GM12875 (cell line): ENCODE data around the gene MTM1.

ENCODE experiments used
- H3K4me3 ChIP-seq: one replicate; pipeline ENCODE4 v1.5.1; 2011; ENCODE audit warnings: low read depth, low read length, control low read depth
- TF ChIP-seq, protein P1 (sequence below): IDR thresholded peaks from 2 replicates; pipeline ENCODE4 v1.5.1; 2011; ENCODE audit warnings: low read depth, mild to moderate bottlenecking, control low read depth, inconsistent platforms, low read length, moderate library complexity, borderline replicate concordance; ENCODE audit not compliant: insufficient read depth

Gene MTM1

DNA sequence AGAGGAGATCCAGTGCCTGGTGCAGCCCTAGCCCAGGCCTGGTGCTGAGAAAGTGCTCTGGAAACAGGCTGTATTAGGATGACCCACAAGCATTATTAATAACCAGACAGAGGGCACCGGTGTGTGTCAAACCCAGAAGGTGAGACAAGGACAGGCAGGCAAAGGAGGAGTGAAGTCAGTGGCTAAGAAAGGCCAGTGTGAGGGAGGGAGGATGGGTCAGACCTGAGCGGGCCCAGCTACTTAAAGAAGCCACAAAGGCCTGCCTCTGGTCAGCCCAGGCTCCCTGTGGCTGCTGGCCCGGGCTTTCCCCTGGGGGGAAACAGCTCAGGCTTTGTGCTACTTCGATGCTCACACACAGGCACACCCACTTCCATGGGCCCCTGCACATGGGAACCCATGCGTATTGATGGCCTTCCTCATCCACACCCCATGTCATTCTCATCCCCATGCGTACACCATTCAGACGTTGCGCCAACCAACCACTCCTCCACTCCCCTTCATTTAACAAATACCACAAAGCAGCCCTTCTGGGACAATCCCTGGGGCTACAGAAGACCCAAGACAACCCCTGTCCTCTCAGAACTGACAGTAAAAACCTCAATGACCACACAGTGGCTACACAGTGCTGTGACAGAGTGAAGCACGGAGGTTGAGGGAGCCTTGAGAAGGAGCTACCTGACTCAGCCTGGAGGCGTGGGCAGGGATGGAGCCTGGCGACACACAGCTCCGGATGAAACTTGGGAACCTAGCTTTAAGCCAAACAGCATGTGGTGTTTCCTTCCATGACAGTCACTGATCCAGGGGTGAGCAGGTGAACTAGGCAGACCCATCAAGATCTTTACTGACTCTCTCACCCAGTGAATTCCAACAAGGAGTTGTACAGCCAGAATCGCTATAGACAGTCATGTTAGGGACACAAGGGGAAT lies 24.9 kb upstream of the MTM1 start:
- no peak overlapping the region for H3K4me3 ChIP-seq
- TF ChIP-seq, protein P1, sequence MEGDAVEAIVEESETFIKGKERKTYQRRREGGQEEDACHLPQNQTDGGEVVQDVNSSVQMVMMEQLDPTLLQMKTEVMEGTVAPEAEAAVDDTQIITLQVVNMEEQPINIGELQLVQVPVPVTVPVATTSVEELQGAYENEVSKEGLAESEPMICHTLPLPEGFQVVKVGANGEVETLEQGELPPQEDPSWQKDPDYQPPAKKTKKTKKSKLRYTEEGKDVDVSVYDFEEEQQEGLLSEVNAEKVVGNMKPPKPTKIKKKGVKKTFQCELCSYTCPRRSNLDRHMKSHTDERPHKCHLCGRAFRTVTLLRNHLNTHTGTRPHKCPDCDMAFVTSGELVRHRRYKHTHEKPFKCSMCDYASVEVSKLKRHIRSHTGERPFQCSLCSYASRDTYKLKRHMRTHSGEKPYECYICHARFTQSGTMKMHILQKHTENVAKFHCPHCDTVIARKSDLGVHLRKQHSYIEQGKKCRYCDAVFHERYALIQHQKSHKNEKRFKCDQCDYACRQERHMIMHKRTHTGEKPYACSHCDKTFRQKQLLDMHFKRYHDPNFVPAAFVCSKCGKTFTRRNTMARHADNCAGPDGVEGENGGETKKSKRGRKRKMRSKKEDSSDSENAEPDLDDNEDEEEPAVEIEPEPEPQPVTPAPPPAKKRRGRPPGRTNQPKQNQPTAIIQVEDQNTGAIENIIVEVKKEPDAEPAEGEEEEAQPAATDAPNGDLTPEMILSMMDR = no peak

DNA sequence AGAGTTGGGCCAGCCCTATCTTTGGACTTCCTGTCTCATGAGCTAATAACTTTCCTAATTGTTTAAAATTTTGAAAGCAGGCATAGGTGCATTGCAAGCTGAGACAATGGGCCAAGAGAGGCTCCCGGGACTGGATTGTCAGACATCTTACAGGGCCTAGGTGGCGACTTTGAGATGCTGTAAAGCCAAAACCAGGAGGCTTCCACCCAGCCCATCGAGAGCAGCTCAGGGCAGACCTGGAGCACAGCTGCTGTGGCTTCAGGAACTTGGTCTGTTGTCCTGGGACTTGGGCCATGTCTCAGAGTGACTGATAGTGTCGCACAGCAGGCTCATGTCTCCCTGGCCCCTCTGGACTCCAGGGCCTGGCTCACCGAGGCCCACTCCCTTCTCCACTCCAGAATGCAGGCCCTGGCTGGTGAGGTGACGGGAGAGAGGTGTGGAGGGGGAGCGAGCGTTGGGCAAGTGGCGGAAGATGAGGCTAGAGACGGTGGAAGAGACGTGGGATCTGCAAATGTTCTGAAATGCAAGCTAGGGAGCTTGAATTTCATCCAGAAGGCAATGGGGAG lies 24.1 kb upstream of the MTM1 start:
- TF ChIP-seq, protein P1 = no peak
- no peak overlapping the region for H3K4me3 ChIP-seq

- H3K4me3 ChIP-seq = no peak overlapping the region
- TF ChIP-seq, protein P1 = no peak
These were observed 23.3 kb upstream of the MTM1 start for GRCh38 chrX:150544835-150545770.

DNA sequence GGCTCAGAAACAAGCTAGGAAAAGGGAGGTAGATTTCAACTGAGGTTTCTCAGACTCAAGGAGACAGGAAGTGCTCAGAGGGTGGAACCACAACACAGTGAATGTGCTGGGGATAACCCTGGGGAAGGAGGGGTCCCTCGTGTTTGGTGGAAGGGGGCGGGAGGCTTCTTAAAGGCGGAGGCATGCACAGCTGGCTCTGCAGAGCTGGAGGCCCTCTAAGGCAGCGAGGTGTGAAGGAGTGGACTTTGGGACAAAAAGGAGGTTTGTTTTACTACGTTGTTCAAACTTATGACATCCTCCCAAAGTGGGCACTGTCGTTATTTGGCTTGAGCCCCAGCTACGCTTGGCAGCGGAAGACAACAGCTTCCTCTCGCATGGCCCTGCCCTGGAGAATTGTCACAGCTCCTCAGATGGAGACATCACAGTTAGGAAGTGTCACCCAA lies 21.7 kb upstream of the MTM1 start:
- no peak overlapping the region for H3K4me3 ChIP-seq

DNA sequence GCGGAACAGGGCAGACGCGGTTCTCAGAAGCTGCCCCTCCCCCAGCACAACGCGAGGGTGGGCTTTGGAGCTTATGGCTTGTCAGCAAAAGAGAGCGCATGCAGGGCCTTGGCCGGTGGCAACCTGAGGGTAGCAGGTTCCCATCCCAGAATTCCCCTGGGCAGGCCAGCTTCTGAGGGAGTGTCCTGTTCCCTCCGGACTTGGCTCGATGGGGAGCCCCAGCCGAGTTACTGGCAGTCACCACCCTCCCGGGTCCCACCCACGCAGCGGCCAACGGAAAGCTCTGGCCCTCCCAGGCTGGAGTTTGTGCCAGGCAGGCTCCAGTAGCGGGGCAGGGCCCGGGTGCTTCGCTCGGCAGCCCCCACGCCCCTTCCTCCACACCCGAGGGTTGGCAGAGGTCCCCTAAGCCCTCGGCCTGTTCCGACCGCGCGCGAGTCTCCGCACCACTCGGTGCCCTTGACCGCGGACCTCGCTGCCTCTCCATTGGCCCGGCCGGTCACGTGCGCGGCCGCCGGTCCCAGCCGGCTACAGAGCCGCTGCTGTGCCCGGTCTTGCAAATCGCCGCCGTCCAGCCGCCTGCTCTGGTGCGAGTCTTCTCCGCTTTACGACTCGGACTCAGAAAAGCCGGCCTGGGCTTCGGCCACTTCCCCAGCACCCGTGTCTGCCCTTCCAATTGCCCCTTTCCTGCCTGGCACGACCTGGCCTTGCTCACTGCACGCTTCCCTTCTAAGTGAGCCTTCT lies 20.9 kb upstream of the MTM1 start:
- TF ChIP-seq, protein P1 = no peak
- H3K4me3 ChIP-seq = peak overlapping the region; percentile 8

More for the DNA sequence above, 21.7 kb upstream of the MTM1 start:
- TF ChIP-seq, protein P1 = no peak

- TF ChIP-seq, protein P1 = no peak
- H3K4me3 ChIP-seq = no peak overlapping the region
These were observed 20.2 kb upstream of the MTM1 start for GRCh38 chrX:150548251-150548650.
